Prostate gland (tissue), 2 donors: Measurements from ENCODE around the gene MLF2. TPM values are rescaled to one million over a fixed set of nuclear protein-coding genes. Genes with fewer than 3 reads are reported as not detected.

ENCODE experiments used
- DNase-seq: peaks from one replicate; pipeline ENCODE4 v3.0.0-alpha.2; 2019; ENCODE audit warnings: low spot score
- H3K27ac ChIP-seq, 2 donors: fragments of 200-600 bp; sonication (generic); 2 replicates each; pipeline ENCODE4 v1.5.1; 2017 to 2019
- H3K27me3 ChIP-seq: fragments of 200-600 bp; sonication (generic); replicated peaks from 2 replicates; pipeline ENCODE4 v1.5.1; 2019; ENCODE audit not compliant: insufficient read depth
- H3K36me3 ChIP-seq, 2 donors: fragments of 200-600 bp; sonication (generic); 1 replicate in 1 of 2; 2 replicates in 1 of 2; pipeline versions ENCODE4 v1.5.1 to v1.8.1; 2017 to 2019
- H3K4me1 ChIP-seq: fragments of 200-600 bp; sonication (generic); replicated peaks from 2 replicates; pipeline ENCODE4 v1.5.1; 2019
- H3K4me3 ChIP-seq, 2 donors: fragments of 200-600 bp; sonication (generic); 2 replicates each; pipeline ENCODE4 v1.5.1; 2017 to 2019
- H3K9me3 ChIP-seq: fragments of 200-600 bp; sonication (generic); 2 replicates; pipeline ENCODE4 v1.5.1; 2017
- POLR2A ChIP-seq: fragments of 450-650 bp; IDR thresholded peaks from one replicate; pipeline ENCODE4 v1.6.1; 2016; ENCODE audit warnings: antibody characterized with exemption, mild to moderate bottlenecking
- POLR2AphosphoS5 ChIP-seq: sonication (generic); formaldehyde crosslinking; IDR thresholded peaks from one replicate; pipeline ENCODE4 v1.6.1; 2017; ENCODE audit warnings: antibody characterized with exemption
- WGBS: methylation state at CpG from one replicate; pipeline ENCODE4 v1.1.5; 2018; 5-methylcytosine and 5-hydroxymethylcytosine counted together
- intact Hi-C: fragments of 100-400 bp; cut with DNase I; formaldehyde crosslinking; loops from one replicate; pipeline ENCODE4 v1.14.2; 2022
- total RNA-seq, 2 donors: library from RNA; depleted of rRNA; stranded (reverse); fragments of >200 nt; gene quantifications; one replicate each; pipeline ENCODE4 v1.1.0, GENCODE V29; 2016
- TF ChIP-seq, protein P1 (sequence below), 4 experiments: fragments of 200-600 bp in 2 of 4; fragments of 450-650 bp in 2 of 4; sonication (generic) in 2 of 4; IDR thresholded peaks; 1 replicate in 3 of 4; 2 replicates in 1 of 4; pipeline ENCODE4 v1.5.1; 2016 to 2019; ENCODE audit warnings: antibody characterized with exemption in 4 of 4, mild to moderate bottlenecking in 2 of 4, moderate library complexity in 2 of 4

MLF2 gene
- total RNA-seq, 2 donors from 2014 or later, result 267 to 282 TPM

GRCh38 chr12:6792522-6793201 lies 39.7 kb upstream of the MLF2 start:
- Histone ChIP-seq H3K9me3 (no peaks in the 10 kb centered on the region), H3K27ac (no peak overlapping the region), H3K4me1 (no peaks in the 10 kb centered on the region), H3K4me3 (no peak overlapping the region), H3K36me3 (no peaks in the 10 kb centered on the region), H3K27me3 (no peaks in the 10 kb centered on the region)
- no peak for DNase-seq
- TF ChIP-seq, protein P1, sequence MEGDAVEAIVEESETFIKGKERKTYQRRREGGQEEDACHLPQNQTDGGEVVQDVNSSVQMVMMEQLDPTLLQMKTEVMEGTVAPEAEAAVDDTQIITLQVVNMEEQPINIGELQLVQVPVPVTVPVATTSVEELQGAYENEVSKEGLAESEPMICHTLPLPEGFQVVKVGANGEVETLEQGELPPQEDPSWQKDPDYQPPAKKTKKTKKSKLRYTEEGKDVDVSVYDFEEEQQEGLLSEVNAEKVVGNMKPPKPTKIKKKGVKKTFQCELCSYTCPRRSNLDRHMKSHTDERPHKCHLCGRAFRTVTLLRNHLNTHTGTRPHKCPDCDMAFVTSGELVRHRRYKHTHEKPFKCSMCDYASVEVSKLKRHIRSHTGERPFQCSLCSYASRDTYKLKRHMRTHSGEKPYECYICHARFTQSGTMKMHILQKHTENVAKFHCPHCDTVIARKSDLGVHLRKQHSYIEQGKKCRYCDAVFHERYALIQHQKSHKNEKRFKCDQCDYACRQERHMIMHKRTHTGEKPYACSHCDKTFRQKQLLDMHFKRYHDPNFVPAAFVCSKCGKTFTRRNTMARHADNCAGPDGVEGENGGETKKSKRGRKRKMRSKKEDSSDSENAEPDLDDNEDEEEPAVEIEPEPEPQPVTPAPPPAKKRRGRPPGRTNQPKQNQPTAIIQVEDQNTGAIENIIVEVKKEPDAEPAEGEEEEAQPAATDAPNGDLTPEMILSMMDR (IDR thresholded peaks at IDR 0.05), result no peak
- TF ChIP-seq POLR2AphosphoS5, result no peak
- TF ChIP-seq POLR2A, result no peak
- WGBS, result 18% methylated on average over 12 of the region's 12 CpGs
- intact Hi-C loops, result no loop called here

DNA sequence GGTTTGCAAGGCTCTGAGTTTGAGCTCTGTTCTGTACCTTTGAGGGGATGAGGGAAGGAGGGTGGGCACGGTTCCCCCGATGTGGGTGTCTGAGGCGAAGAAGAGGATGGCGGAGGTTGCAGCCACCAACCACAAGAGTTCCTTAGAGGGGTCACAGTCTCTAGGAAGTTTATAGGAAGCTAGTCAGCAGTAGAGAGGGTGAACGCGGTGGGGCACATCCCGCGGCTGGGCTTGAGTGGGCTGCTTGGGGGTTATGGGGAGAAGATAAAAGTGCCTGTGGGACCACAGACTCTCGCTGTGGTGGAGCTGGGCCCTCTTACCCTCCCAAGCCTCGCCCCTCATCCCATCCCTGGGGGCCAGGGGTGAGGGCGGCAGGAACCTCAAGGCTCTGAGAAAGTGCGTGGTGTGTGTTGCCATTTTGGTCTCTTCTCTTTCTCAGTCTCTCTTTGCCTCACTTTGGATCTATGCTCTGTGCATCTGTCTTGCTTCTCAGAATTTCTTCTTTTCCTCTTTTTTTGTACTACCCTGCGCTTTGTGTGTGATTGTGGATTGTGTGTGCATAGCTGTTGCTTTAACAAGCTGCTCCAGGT lies 39.1 kb upstream of the MLF2 start:
- Histone ChIP-seq H3K9me3 (no peaks in the 10 kb centered on the region), H3K27ac (no peak overlapping the region), H3K36me3 (no peaks in the 10 kb centered on the region), H3K4me3 (no peak overlapping the region), H3K27me3 (no peaks in the 10 kb centered on the region), H3K4me1 (no peaks in the 10 kb centered on the region)
- WGBS, result 88% methylated on average over 13 of the region's 13 CpGs
- DNase-seq, result no peak
- intact Hi-C loops, result no loop called here
- TF ChIP-seq POLR2AphosphoS5 (no peak), POLR2A (no peak)
- TF ChIP-seq, protein P1 (IDR thresholded peaks at IDR 0.05), result no peak

GRCh38 chr12:6790496-6791150 lies 37.7 kb upstream of the MLF2 start:
- intact Hi-C loops, result no loop called here
- WGBS, result 87% methylated on average over 12 of the region's 12 CpGs
- H3K27ac ChIP-seq, result no peak overlapping the region
- H3K4me1 ChIP-seq, result no peaks in the 10 kb centered on the region
- H3K36me3 ChIP-seq, result no peaks in the 10 kb centered on the region
- H3K27me3 ChIP-seq, result no peaks in the 10 kb centered on the region
- H3K9me3 ChIP-seq, result no peaks in the 10 kb centered on the region
- no peak for DNase-seq
- TF ChIP-seq POLR2A, result no peak
- TF ChIP-seq POLR2AphosphoS5, result no peak
- TF ChIP-seq, protein P1 (IDR thresholded peaks at IDR 0.05), result no peak
- H3K4me3 ChIP-seq, result no peak overlapping the region

DNA sequence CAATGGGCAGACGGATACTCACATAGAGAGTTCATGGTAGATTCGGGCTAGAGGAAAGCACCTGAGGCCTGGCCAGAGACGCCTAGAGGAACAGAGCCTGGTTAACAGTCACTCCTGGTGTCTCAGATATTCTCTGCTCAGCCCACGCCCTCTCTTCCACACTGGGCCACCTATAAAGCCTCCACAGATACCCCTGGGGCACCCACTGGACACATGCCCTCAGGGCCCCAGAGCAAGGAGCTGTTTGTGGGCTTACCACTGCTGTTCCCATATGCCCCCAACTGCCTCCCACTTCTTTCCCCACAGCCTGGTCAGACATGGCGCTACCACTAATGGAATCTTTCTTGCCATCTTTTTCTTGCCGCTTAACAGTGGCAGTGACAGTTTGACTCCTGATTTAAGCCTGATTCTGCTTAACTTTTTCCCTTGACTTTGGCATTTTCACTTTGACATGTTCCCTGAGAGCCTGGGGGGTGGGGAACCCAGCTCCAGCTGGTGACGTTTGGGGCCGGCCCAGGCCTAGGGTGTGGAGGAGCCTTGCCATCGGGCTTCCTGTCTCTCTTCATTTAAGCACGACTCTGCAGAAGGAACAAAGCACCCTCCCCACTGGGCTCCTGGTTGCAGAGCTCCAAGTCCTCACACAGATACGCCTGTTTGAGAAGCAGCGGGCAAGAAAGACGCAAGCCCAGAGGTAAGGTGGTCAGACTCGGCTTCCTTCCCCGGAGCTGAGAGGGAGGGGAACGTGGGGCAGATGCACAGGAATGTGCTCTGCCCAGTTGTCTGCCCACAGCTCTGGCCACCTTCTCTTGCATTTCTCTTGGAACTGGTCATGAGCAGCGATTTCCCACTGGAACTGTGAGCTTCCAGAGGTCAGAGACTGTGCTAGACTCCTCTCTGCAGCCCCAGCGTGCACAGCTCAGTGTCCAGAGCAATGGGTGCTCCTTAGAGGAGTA lies 36.3 kb upstream of the MLF2 start, which contains the start of gene CD4:
TSS of gene CD4 (plus strand) at position 557 of the 953 bp plus-strand sequence. CDS start 10,611 bp downstream, outside the sequence.
- H3K4me1 ChIP-seq, result no peaks in the 10 kb centered on the region
- no peak within 1 kb of the TSS for H3K27ac ChIP-seq
- intact Hi-C loops, result no loop called here
- no peaks in the 10 kb centered on the region for H3K36me3 ChIP-seq
- TF ChIP-seq, protein P1 (IDR thresholded peaks at IDR 0.05), result no peak
- TF ChIP-seq POLR2AphosphoS5 (no peak), POLR2A (no peak)
- H3K27me3 ChIP-seq, result no peaks in the 10 kb centered on the region
- no peak for DNase-seq
- 55% methylated on average over 18 of the region's 18 CpGs for WGBS
- no peak within 1 kb of the TSS for H3K4me3 ChIP-seq
- no peaks in the 10 kb centered on the region for H3K9me3 ChIP-seq
